ENCODE data around the gene GDAP2.

DNA sequence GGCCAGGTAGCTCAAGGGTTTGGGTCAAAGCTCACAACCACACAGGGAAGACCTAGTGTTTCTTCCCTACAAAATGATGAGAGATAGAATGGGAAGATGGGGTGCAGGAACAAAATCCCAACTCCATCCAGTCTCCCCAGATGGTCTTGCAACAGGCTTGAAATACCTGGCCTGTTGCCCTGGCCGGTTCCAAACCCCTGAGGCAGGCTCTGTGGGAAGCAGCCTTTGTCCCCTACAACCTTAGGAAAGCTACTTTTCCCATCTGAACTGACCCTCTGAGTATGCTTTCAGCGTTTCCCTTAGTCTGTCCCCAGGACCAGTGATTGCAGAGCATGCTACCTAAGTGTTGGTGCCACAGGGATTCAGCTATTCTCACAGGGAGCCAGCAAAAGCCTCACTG, 104.0 kb downstream of the GDAP2 start:
- no peak for TF ChIP-seq CTCF (IDR thresholded peaks at IDR 0.05; ENCODE audit: insufficient read depth, low read depth, low read length)
- no peak for TF ChIP-seq EZH2 (IDR thresholded peaks at IDR 0.05; ENCODE audit: insufficient read depth, low read length)

Data from astrocyte (in vitro differentiated cells and primary cell).